GM21381 (cell line): ENCODE results near the gene SLC6A3.

Experiments used
- ATAC-seq: cut with Tn5 transposase; IDR thresholded peaks from one replicate; pipeline ENCODE4 v1.9.1; 2021; ENCODE audit warnings: mild to moderate bottlenecking, moderate library complexity; ENCODE audit not compliant: unreplicated experiment

SLC6A3 gene

GRCh38 chr5:1445313-1445688, at the start of gene SLC6A3:
Gene SLC6A3 (minus strand): TSS chr5:1445440. CDS start chr5:1443197, 2,243 bp downstream.
- no peak for ATAC-seq

- ATAC-seq: no peak
These were observed 48.7 kb upstream of the SLC6A3 start for GRCh38 chr5:1493941-1494340.

GRCh38 chr5:1493413-1493812, 48.2 kb upstream of the SLC6A3 start:
- ATAC-seq: no peak

GRCh38 chr5:1492757-1493156, 47.5 kb upstream of the SLC6A3 start:
- no peak for ATAC-seq

GRCh38 chr5:1490376-1490775, 45.1 kb upstream of the SLC6A3 start:
- ATAC-seq: no peak

GRCh38 chr5:1489754-1490153, 44.5 kb upstream of the SLC6A3 start:
- no peak for ATAC-seq

GRCh38 chr5:1488882-1489680, 43.8 kb upstream of the SLC6A3 start:
- ATAC-seq: peak; percentile 42

- no peak for ATAC-seq
These were observed 42.0 kb upstream of the SLC6A3 start for GRCh38 chr5:1487079-1487764.

GRCh38 chr5:1486271-1486670, 41.0 kb upstream of the SLC6A3 start:
- ATAC-seq: no peak

GRCh38 chr5:1485579-1486118, 40.4 kb upstream of the SLC6A3 start:
- no peak for ATAC-seq

GRCh38 chr5:1484730-1485578, 39.7 kb upstream of the SLC6A3 start:
- ATAC-seq: peak; percentile 44

- ATAC-seq: no peak
These were observed 38.9 kb upstream of the SLC6A3 start for GRCh38 chr5:1483856-1484729.

GRCh38 chr5:1483064-1483463, 37.8 kb upstream of the SLC6A3 start:
- no peak for ATAC-seq

- ATAC-seq: no peak
These were observed 36.7 kb upstream of the SLC6A3 start for GRCh38 chr5:1481959-1482331.

- no peak for ATAC-seq
These were observed 36.2 kb upstream of the SLC6A3 start for GRCh38 chr5:1481266-1481958.

GRCh38 chr5:1480806-1481205, 35.6 kb upstream of the SLC6A3 start:
- ATAC-seq: no peak

GRCh38 chr5:1480217-1480616, 35.0 kb upstream of the SLC6A3 start:
- no peak for ATAC-seq

- ATAC-seq: no peak
These were observed 34.4 kb upstream of the SLC6A3 start for GRCh38 chr5:1479581-1480188.

GRCh38 chr5:1479066-1479465, 33.8 kb upstream of the SLC6A3 start:
- ATAC-seq: no peak
